OCI-LY7 (cell line): ENCODE measurements around the gene DR1. TPM values are rescaled to one million over a fixed set of nuclear protein-coding genes. Genes with fewer than 3 reads are reported as not detected.

Experiments used
- BruUV-seq: library from RNA; stranded (reverse); fragments of 400-500 nt; replicated peaks from 2 replicates; lab custom pipeline; 2021; lab: Mats Ljungman, UMichigan
- CTCF ChIA-PET: fragments of 300-600 bp; sonication (Branson Sonifier 250); formaldehyde crosslinking; loops from one replicate; lab custom pipeline; 2022; ENCODE audit warnings: antibody characterized with exemption; ENCODE audit not compliant: unreplicated experiment; lab: Charles Lee
- POLR2A ChIA-PET: fragments of 300-600 bp; sonication (Branson Sonifier 250); formaldehyde crosslinking; loops from one replicate; lab custom pipeline; 2022; ENCODE audit warnings: antibody characterized with exemption; lab: Charles Lee
- DNase-seq: peaks from one replicate; pipeline ENCODE4 v3.0.0-alpha.2; 2015; ENCODE audit warnings: low spot score
- H2AFZ ChIP-seq: fragments of 200-600 bp; sonication (generic), shearing (Covaris generic); 2 replicates; pipeline ENCODE4 v1.6.1; 2014; ENCODE audit warnings: mild to moderate bottlenecking, antibody characterized with exemption, low read length, moderate library complexity
- H3K27ac ChIP-seq: fragments of 200-600 bp; sonication (generic); 2 replicates; pipeline ENCODE4 v1.5.1; 2014; ENCODE audit warnings: mixed run types, low read depth, mild to moderate bottlenecking, moderate library complexity, low read length, inconsistent platforms; ENCODE audit not compliant: poor library complexity, severe bottlenecking
- H3K36me3 ChIP-seq: fragments of 200-600 bp; sonication (generic); 2 replicates; pipeline ENCODE4 v1.6.1; 2014; ENCODE audit warnings: mild to moderate bottlenecking, antibody characterized with exemption, low read length, moderate library complexity, mixed read lengths; ENCODE audit not compliant: insufficient read depth
- H3K4me1 ChIP-seq: fragments of 200-600 bp; sonication (generic); 2 replicates; pipeline ENCODE4 v1.5.1; 2014; ENCODE audit warnings: mild to moderate bottlenecking, low read length; ENCODE audit not compliant: insufficient read depth, poor library complexity, severe bottlenecking
- H3K4me2 ChIP-seq: fragments of 200-600 bp; sonication (generic); 2 replicates; pipeline ENCODE4 v1.6.1; 2014; ENCODE audit warnings: mild to moderate bottlenecking, low read length
- H3K4me3 ChIP-seq: fragments of 200-600 bp; sonication (generic); 2 replicates; pipeline ENCODE4 v1.5.1; 2014; ENCODE audit warnings: mild to moderate bottlenecking, low read depth, low read length; ENCODE audit not compliant: poor library complexity, severe bottlenecking
- H3K79me2 ChIP-seq: fragments of 200-600 bp; sonication (generic); 2 replicates; pipeline ENCODE4 v1.6.1; 2016; ENCODE audit warnings: low read depth, mild to moderate bottlenecking, low read length, moderate library complexity, mixed read lengths; ENCODE audit not compliant: insufficient read depth
- H3K9me2 ChIP-seq: fragments of 200-600 bp; sonication (generic); 2 replicates; pipeline ENCODE4 v1.6.1; 2016; ENCODE audit warnings: mild to moderate bottlenecking, low read length, mixed read lengths; ENCODE audit not compliant: insufficient read depth
- H3K9me3 ChIP-seq: fragments of 200-600 bp; sonication (generic); 2 replicates; pipeline ENCODE4 v1.6.1; 2014; ENCODE audit warnings: mild to moderate bottlenecking, mixed run types, low read length, mixed read lengths
- H4K20me1 ChIP-seq: fragments of 200-600 bp; sonication (generic); 2 replicates; pipeline ENCODE4 v1.6.1; 2014; ENCODE audit warnings: mild to moderate bottlenecking, antibody characterized with exemption, low read length, moderate library complexity, mixed read lengths; ENCODE audit not compliant: insufficient read depth
- CTCF ChIP-seq: fragments of 200-600 bp; sonication (generic); conservative IDR thresholded peaks from 2 replicates; pipeline ENCODE4 v1.5.1; 2014; ENCODE audit warnings: mild to moderate bottlenecking, antibody characterized with exemption, low read length, moderate library complexity, mixed read lengths
- EZH2phosphoT487 ChIP-seq: fragments of 200-600 bp; sonication (generic); IDR thresholded peaks from 2 replicates; pipeline ENCODE4 v1.6.1; 2018; ENCODE audit warnings: low read depth, borderline replicate concordance, mild to moderate bottlenecking, mixed run types, antibody characterized with exemption, low read length, moderate library complexity, mixed read lengths
- intact Hi-C: fragments of 100-400 bp; cut with micrococcal nuclease; formaldehyde crosslinking; loops from one replicate; pipeline ENCODE4 v1.10.0; 2022; ENCODE audit not compliant: unreplicated experiment
- total RNA-seq, 2 experiments: library from RNA; depleted of rRNA in 1 of 2; stranded (reverse); fragments of >200 nt in 1 of 2; shearing (Covaris generic) in 1 of 2; gene quantifications; 2 replicates each; pipeline ENCODE4 v1.2.3, GENCODE V29; 2014 to 2022

The DR1 gene
- total RNA-seq, 2 experiments from 2014 or later: 81.3 to 90.4 TPM

DNA sequence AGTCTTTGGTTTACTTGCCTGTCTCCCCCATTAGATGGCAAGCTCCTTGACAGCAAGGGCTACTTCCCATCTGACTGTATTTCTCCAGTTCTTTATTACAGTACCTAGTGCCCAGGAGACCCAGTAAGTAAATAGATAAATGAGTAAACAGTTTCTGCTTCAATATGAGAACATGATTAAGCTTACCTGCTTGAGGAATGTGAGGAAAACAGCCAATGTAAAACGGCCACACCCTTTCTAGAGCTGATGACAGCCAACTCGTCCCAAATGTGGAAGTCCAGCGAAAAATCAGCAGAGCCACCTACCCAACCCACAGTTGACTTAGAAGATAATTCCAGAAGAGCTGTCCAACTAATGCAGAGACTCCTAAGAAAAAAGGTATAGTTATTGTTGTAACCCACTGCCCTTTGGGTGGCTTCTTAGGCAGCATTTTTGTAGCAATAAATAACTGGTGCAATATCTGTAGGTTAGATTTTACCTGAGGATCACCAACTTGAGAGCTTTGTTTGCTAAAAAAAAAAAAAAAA, 6.5 kb upstream of the DR1 start:
- no peak overlapping the region for H2AFZ ChIP-seq
- POLR2A ChIA-PET: interaction anchor here (1.3 kb wide), 2 partner anchors 9 to 14 kb away, joined by 3 to 4 read pairs; no protein-coding TSS in a partner anchor
- CTCF ChIA-PET: no interaction called here

DNA sequence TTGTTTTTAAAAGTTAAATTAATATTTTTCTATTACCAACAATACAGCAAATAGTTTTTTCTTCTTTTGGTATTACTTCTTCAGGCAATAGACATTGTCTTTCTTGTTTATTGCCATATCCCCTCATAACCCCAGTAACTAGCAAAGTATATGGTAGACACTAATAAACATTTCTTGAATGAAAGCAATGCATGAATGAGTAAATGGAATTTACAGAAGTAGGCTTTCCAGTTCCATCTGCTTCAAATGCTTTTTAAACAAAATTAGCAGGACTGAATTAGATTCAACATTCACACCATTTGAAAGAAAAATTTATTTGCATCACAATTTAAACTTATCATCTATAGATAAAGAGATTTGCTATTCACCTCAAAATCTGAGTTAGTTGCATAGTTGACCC, 5.6 kb upstream of the DR1 start:
- H3K4me2 ChIP-seq: no peak overlapping the region
- TF ChIP-seq EZH2phosphoT487 (no peak), CTCF (no peak)
- no peaks in the 10 kb centered on the region for H3K9me2 ChIP-seq
- H3K4me3 ChIP-seq: no peak overlapping the region
- ChIA-PET POLR2A (interaction anchor here (0.6 kb wide), 1 partner anchor 495 kb away, joined by 7 read pairs; no protein-coding TSS in a partner anchor), CTCF (no interaction called here)
- no peak overlapping the region for H2AFZ ChIP-seq
- H3K36me3 ChIP-seq: peaks cover 14% of the 10 kb centered on the region; the same call in 1 of the 2 replicates
- H4K20me1 ChIP-seq: no peaks in the 10 kb centered on the region
- H3K9me3 ChIP-seq: no peaks in the 10 kb centered on the region
- H3K79me2 ChIP-seq: peaks cover 17% of the 10 kb centered on the region
- no TSS peak for BruUV-seq
- no peak for DNase-seq
- no peak overlapping the region for H3K27ac ChIP-seq
- intact Hi-C loops: no loop called here
- H3K4me1 ChIP-seq: peaks cover 8% of the 10 kb centered on the region

More for the DNA sequence above, 6.5 kb upstream of the DR1 start:
- intact Hi-C loops: no loop called here
- Histone ChIP-seq H3K4me2 (no peak overlapping the region), H3K4me3 (no peak overlapping the region), H4K20me1 (no peaks in the 10 kb centered on the region), H3K36me3 (peaks cover 14% of the 10 kb centered on the region; the same call in 1 of the 2 replicates), H3K79me2 (peaks cover 10% of the 10 kb centered on the region), H3K9me3 (no peaks in the 10 kb centered on the region), H3K27ac (no peak overlapping the region), H3K9me2 (no peaks in the 10 kb centered on the region), H3K4me1 (peaks cover 4% of the 10 kb centered on the region)
- TF ChIP-seq EZH2phosphoT487 (no peak), CTCF (no peak)
- BruUV-seq: no TSS peak
- no peak for DNase-seq

DNA sequence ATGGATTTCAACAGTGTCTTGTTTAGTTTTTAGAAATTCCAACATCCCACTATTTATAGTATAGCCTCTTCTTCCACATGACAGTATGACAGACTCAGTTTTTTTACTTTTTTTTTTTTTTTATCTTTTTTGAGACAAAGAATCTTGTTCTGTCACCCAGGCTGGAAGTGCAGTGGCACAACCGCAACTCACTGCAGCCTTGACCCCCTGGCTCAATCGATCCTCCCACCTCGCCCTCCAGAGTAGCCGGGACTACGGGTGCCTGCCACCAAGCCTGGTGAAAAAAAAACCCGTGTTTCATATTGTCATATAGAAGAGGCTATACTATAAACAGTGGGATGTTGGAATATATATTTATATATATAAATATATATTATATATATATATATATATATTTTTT, 1.2 kb upstream of the DR1 start:
- no peak overlapping the region for H3K27ac ChIP-seq
- no peaks in the 10 kb centered on the region for H3K9me3 ChIP-seq
- no peak for TF ChIP-seq EZH2phosphoT487
- TF ChIP-seq CTCF: no peak
- H3K4me3 ChIP-seq: peak overlapping the region; percentile 87
- no peak for DNase-seq
- H3K36me3 ChIP-seq: peaks cover 27% of the 10 kb centered on the region
- POLR2A ChIA-PET: interaction anchor here (0.8 to 2.2 kb wide), 12 partner anchors 9 to 559 kb away, joined by 3 to 15 read pairs (median 4); partner anchors contain the start of gene DIPK1A
- no peaks in the 10 kb centered on the region for H3K9me2 ChIP-seq
- peaks cover 22% of the 10 kb centered on the region for H4K20me1 ChIP-seq
- intact Hi-C loops: no loop called here
- peaks cover 59% of the 10 kb centered on the region for H3K79me2 ChIP-seq
- no peak overlapping the region for H2AFZ ChIP-seq
- H3K4me2 ChIP-seq: peak overlapping the region; percentile 77
- peaks cover 8% of the 10 kb centered on the region for H3K4me1 ChIP-seq
- BruUV-seq: no TSS peak
- CTCF ChIA-PET: interaction anchor here (1.2 kb wide), 1 partner anchor 20 kb away, joined by 4 read pairs; no protein-coding TSS in a partner anchor
